ENCODE results near the gene SEC14L2.

Gene SEC14L2

GRCh38 chr22:30426388-30427353 is 29.9 kb downstream of the SEC14L2 start:
- POLR2A ChIA-PET, result interaction anchor here (0.5 to 1.8 kb wide), 4 partner anchors 11 to 771 kb away, joined by 3 to 10 read pairs (median 4); partner anchors contain the start of gene SEC14L2
- H3K27ac ChIP-seq (ENCODE audit: extremely low read depth, low read depth, low read length), result no peak overlapping the region; the same call in 1 of the 2 replicates
- TF ChIP-seq BCL11B (tag by site-specific recombination; IDR thresholded peaks at IDR 0.05; ENCODE audit: low read depth) (peak; percentile 81), ZBTB11 (tag by site-specific recombination; conservative IDR thresholded peaks at IDR 0.05; ENCODE audit: low read depth) (no peak), PATZ1 (tag by site-specific recombination; IDR thresholded peaks at IDR 0.05) (peak; percentile 19; the same call in 1 of the 2 replicates), ZNF426 (tag by site-specific recombination; IDR thresholded peaks at IDR 0.05) (no peak), KLF16 (tag by site-specific recombination; IDR thresholded peaks at IDR 0.05) (peak; percentile 78; the same call in 1 of the 2 replicates), EGR2 (tag by site-specific recombination; IDR thresholded peaks at IDR 0.05; ENCODE audit: low read depth) (peak; percentile 57), KLF8 (tag by site-specific recombination; IDR thresholded peaks at IDR 0.05) (peak; percentile 26; the same call in 1 of the 2 replicates), ZNF654 (tag by site-specific recombination; IDR thresholded peaks at IDR 0.05; ENCODE audit: low read depth) (peak; percentile 23; the same call in 1 of the 2 replicates), PRDM10 (tag by site-specific recombination; IDR thresholded peaks at IDR 0.05) (peak; percentile 90), ZFHX2 (tag by site-specific recombination; conservative IDR thresholded peaks at IDR 0.05) (peak; percentile 73), ZNF768 (tag by site-specific recombination; IDR thresholded peaks at IDR 0.05) (peak; percentile 99; the same call in 1 of the 2 replicates), ZNF580 (tag by site-specific recombination; IDR thresholded peaks at IDR 0.05) (peak; percentile 10; the same call in 1 of the 2 replicates), ZNF600 (tag by site-specific recombination; IDR thresholded peaks at IDR 0.05) (no peak), KLF10 (tag by site-specific recombination; IDR thresholded peaks at IDR 0.05) (0 out of 2 replicates have a peak, but pooled peaks have one; percentile 13), HIC1 (tag by site-specific recombination; IDR thresholded peaks at IDR 0.05) (peak; percentile 85), CTCF (tag by site-specific recombination; IDR thresholded peaks at IDR 0.05) (peak; percentile 23; the same call in 1 of the 2 replicates)
- H3K4me1 ChIP-seq (ENCODE audit: control insufficient read depth, insufficient read depth, low read length), result peaks cover 19% of the 10 kb centered on the region
- peaks cover 0 to 26% of the 10 kb centered on the region in 2 experiments; a peak in 1 of 3 replicates for H3K36me3 ChIP-seq (ENCODE audit: control insufficient read depth in 2 of 2, insufficient read depth in 1 of 2, low read length in 2 of 2)
- peak overlapping the region; percentile 74 for H3K4me3 ChIP-seq (ENCODE audit: low read depth, low read length)
- CTCF ChIA-PET, result interaction anchor here (0.6 to 7.6 kb wide), 15 partner anchors 11 to 950 kb away, joined by 3 to 71 read pairs (median 5); partner anchors contain the start of gene SLC35E4
- H3K9me3 ChIP-seq (ENCODE audit: control insufficient read depth, insufficient read depth, low read depth, low read length), result no peaks in the 10 kb centered on the region

All from HEK293 (cell line).